Hepatocyte (in vitro differentiated cells): ENCODE data around the gene UBXN7.
"Not testable (repeated sequence)": the region's sequence is repeated elsewhere in the genome, so short reads cannot be mapped to it uniquely, and the experiment has no call there.

ENCODE experiments used
- EZH2 ChIP-seq: fragments of 200-600 bp; sonication (generic); IDR thresholded peaks from 2 replicates; pipeline ENCODE4 v1.6.1; 2016; ENCODE audit warnings: antibody characterized with exemption, mild to moderate bottlenecking, borderline replicate concordance
- EZH2phosphoT487 ChIP-seq: fragments of 200-600 bp; sonication (generic); IDR thresholded peaks from one replicate; pipeline ENCODE4 v1.6.1; 2018; ENCODE audit warnings: antibody characterized with exemption, mild to moderate bottlenecking, low read depth, moderate library complexity; ENCODE audit not compliant: unreplicated experiment, severe bottlenecking
- TF ChIP-seq, protein P1 (sequence below): fragments of 200-600 bp; sonication (generic); IDR thresholded peaks from 2 replicates; pipeline ENCODE4 v1.5.1; 2016; ENCODE audit warnings: antibody characterized with exemption, mild to moderate bottlenecking; ENCODE audit not compliant: poor library complexity

DNA sequence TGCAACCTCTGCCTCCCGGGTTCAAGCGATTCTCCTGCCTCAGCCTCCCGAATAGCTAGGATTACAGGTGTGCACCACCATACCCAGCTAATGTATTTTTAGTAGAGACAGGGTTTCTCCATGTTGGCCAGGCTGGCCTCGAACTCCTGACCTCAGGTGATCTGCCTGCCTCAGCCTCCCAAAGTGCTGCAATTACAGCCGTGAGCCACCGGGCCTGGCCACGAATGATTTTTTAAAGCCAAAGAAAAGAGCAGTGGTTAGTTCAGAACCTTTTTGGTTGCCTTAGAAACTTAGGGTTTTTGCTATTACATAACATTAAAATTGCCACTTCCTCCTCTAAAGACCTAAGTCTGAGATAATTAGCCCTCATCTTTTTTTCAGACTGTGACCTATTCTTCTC lies 25.2 kb upstream of the UBXN7 start:
- TF ChIP-seq, protein P1, sequence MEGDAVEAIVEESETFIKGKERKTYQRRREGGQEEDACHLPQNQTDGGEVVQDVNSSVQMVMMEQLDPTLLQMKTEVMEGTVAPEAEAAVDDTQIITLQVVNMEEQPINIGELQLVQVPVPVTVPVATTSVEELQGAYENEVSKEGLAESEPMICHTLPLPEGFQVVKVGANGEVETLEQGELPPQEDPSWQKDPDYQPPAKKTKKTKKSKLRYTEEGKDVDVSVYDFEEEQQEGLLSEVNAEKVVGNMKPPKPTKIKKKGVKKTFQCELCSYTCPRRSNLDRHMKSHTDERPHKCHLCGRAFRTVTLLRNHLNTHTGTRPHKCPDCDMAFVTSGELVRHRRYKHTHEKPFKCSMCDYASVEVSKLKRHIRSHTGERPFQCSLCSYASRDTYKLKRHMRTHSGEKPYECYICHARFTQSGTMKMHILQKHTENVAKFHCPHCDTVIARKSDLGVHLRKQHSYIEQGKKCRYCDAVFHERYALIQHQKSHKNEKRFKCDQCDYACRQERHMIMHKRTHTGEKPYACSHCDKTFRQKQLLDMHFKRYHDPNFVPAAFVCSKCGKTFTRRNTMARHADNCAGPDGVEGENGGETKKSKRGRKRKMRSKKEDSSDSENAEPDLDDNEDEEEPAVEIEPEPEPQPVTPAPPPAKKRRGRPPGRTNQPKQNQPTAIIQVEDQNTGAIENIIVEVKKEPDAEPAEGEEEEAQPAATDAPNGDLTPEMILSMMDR, result not testable (repeated sequence)
- not testable (repeated sequence) for TF ChIP-seq EZH2phosphoT487, EZH2
